GM23338 (cell line): ENCODE data around the gene ATP4A.

Experiments
- CTCF ChIP-seq, 2 experiments: fragments of 200-600 bp in 1 of 2; sonication (generic) in 1 of 2; conservative IDR thresholded peaks; 2 replicates each; pipeline versions ENCODE4 v1.5.1 to v1.6.1; 2016 to 2017; ENCODE audit warnings: antibody characterized with exemption in 2 of 2, low read depth in 2 of 2, mild to moderate bottlenecking in 2 of 2, moderate library complexity in 1 of 2
- EZH2phosphoT487 ChIP-seq: fragments of 200-600 bp; sonication (generic); IDR thresholded peaks from one replicate; pipeline ENCODE4 v1.8.1; 2018; ENCODE audit warnings: antibody characterized with exemption; ENCODE audit not compliant: unreplicated experiment
- JUNB ChIP-seq: IDR thresholded peaks from one replicate; pipeline ENCODE4 v1.6.1; 2016; ENCODE audit warnings: antibody characterized with exemption; ENCODE audit not compliant: unreplicated experiment
- REST ChIP-seq: IDR thresholded peaks from one replicate; pipeline ENCODE4 v1.6.1; 2018; ENCODE audit warnings: antibody characterized with exemption; ENCODE audit not compliant: unreplicated experiment

GRCh38 chr19:35585848-35586247 lies 22.4 kb upstream of the ATP4A start, which contains the start of gene PMIS2:
- TF ChIP-seq CTCF (conservative IDR thresholded peaks at IDR 0.05; ENCODE audit: low read depth in 2 of 2) (no peak), JUNB (no peak), REST (no peak), EZH2phosphoT487 (no peak)
